ENCODE measurements around the gene APELA. TPM values are rescaled to one million over a fixed set of nuclear protein-coding genes. Genes with fewer than 3 reads are reported as not detected.
"Not testable (repeated sequence)": the region's sequence is repeated elsewhere in the genome, so short reads cannot be mapped to it uniquely, and the experiment has no call there.

APELA gene
- polyA plus RNA-seq, 3 donors, result not detected

DNA sequence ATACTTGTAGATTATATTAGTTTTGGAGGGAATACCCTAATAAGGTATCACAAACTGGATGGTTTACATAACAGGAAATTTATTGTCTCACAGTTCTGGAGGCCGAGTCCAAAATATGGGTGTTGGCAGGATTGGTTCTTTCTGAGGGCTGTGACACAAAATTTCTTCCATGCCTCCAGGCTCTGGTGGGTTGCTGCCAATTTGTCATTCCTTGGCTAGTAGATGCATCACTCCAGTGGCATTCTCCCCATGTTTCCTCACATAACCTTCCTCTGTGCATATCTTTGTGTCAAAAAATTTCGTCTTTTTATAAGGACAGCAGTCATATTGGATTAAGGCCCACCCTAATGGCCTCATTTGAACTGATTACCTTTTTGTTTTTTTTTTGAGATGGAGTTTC, 49.3 kb downstream of the APELA start:
- no peaks in the 10 kb centered on the region for H3K27me3 ChIP-seq (ENCODE audit: control insufficient read depth in 2 of 2, insufficient read depth in 2 of 2, low read length in 2 of 2)
- 100% methylated on average over 1 of the region's 2 CpGs for WGBS (ENCODE audit: insufficient coverage)
- H3K36me3 ChIP-seq (replicated peaks in 1 of 2; ENCODE audit: control insufficient read depth in 1 of 2, insufficient read depth in 2 of 2, low read length in 2 of 2), result no peaks in the 10 kb centered on the region
- Mint-ChIP-seq H3K36me3 (no peaks in the 10 kb centered on the region), H3K27ac (no peak overlapping the region), H3K4me3 (no peak overlapping the region), H3K9me3 (peaks cover 0 to 15% (median 5%) of the 10 kb centered on the region in 7 donors), H3K27me3 (ENCODE audit: low read depth in 3 of 3) (peaks cover 2 to 7% (median 2%) of the 10 kb centered on the region in 3 donors), H3K4me1 (no peaks in the 10 kb centered on the region)
- no peaks in the 10 kb centered on the region for H4K20me1 ChIP-seq (ENCODE audit: insufficient read depth, low read length)
- H2AFZ ChIP-seq (ENCODE audit: insufficient read depth, low read depth, low read length, poor library complexity, severe bottlenecking), result no peak overlapping the region
- H3K4me1 ChIP-seq (ENCODE audit: control insufficient read depth in 1 of 2, insufficient read depth in 2 of 2, low read length in 2 of 2), result no peaks in the 10 kb centered on the region
- H3K27ac ChIP-seq (ENCODE audit: low read depth in 1 of 2, low read length in 2 of 2), result no peak overlapping the region
- no peak for DNase-seq
- H3K9ac ChIP-seq (ENCODE audit: insufficient read depth, low read length, poor library complexity, severe bottlenecking), result no peak overlapping the region
- no peaks in the 10 kb centered on the region for H3K9me3 ChIP-seq (replicated peaks in 1 of 2; ENCODE audit: control insufficient read depth in 1 of 2, insufficient read depth in 1 of 2, low read length in 2 of 2)
- TF ChIP-seq, protein P1, sequence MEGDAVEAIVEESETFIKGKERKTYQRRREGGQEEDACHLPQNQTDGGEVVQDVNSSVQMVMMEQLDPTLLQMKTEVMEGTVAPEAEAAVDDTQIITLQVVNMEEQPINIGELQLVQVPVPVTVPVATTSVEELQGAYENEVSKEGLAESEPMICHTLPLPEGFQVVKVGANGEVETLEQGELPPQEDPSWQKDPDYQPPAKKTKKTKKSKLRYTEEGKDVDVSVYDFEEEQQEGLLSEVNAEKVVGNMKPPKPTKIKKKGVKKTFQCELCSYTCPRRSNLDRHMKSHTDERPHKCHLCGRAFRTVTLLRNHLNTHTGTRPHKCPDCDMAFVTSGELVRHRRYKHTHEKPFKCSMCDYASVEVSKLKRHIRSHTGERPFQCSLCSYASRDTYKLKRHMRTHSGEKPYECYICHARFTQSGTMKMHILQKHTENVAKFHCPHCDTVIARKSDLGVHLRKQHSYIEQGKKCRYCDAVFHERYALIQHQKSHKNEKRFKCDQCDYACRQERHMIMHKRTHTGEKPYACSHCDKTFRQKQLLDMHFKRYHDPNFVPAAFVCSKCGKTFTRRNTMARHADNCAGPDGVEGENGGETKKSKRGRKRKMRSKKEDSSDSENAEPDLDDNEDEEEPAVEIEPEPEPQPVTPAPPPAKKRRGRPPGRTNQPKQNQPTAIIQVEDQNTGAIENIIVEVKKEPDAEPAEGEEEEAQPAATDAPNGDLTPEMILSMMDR (IDR thresholded peaks at IDR 0.05), result no peak
- H3K4me2 ChIP-seq (replicated peaks; ENCODE audit: extremely low read depth, low read length, poor library complexity, severe bottlenecking), result no peak overlapping the region
- H3K4me3 ChIP-seq (replicated peaks in 1 of 3; ENCODE audit: low read depth in 2 of 3, low read length in 3 of 3), result no peak overlapping the region
- intact Hi-C loops (cut with micrococcal nuclease), result no loop called here
- H3K79me2 ChIP-seq (ENCODE audit: insufficient read depth, low read length), result no peaks in the 10 kb centered on the region

DNA sequence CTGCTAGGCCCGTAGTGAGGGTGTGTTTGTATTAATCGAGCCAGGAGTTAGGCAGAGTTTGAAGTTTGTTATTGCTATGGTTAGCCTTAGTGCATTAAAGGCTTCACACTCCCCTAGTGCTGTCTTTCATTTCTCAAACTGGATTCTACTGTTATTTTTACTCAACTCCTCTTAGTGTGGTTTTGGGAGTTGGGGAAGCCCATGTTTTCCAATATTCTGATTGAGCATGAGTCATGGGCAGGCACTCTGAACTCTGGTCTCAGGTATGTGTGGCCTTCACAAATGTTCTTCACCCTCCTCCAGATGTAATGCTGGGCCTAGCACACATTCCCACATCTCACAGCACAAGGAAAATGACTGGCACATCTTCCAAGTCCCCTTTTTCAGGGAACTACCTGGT, 50.1 kb downstream of the APELA start:
- H3K4me3 ChIP-seq (replicated peaks in 1 of 3; ENCODE audit: low read depth in 2 of 3, low read length in 3 of 3); intact Hi-C loops (cut with micrococcal nuclease); H3K4me1 Mint-ChIP-seq; H3K36me3 ChIP-seq (replicated peaks in 1 of 2; ENCODE audit: control insufficient read depth in 1 of 2, insufficient read depth in 2 of 2, low read length in 2 of 2); H3K9me3 ChIP-seq (replicated peaks in 1 of 2; ENCODE audit: control insufficient read depth in 1 of 2, insufficient read depth in 1 of 2, low read length in 2 of 2); H3K79me2 ChIP-seq (ENCODE audit: insufficient read depth, low read length); H3K4me1 ChIP-seq (ENCODE audit: control insufficient read depth in 1 of 2, insufficient read depth in 2 of 2, low read length in 2 of 2); H3K27me3 ChIP-seq (ENCODE audit: control insufficient read depth in 2 of 2, insufficient read depth in 2 of 2, low read length in 2 of 2); H3K4me3 Mint-ChIP-seq; H3K4me2 ChIP-seq (replicated peaks; ENCODE audit: extremely low read depth, low read length, poor library complexity, severe bottlenecking); H4K20me1 ChIP-seq (ENCODE audit: insufficient read depth, low read length); H2AFZ ChIP-seq (ENCODE audit: insufficient read depth, low read depth, low read length, poor library complexity, severe bottlenecking); H3K27ac Mint-ChIP-seq; DNase-seq; H3K27me3 Mint-ChIP-seq (ENCODE audit: low read depth in 3 of 3); H3K9ac ChIP-seq (ENCODE audit: insufficient read depth, low read length, poor library complexity, severe bottlenecking); H3K27ac ChIP-seq (ENCODE audit: low read depth in 1 of 2, low read length in 2 of 2); H3K36me3 Mint-ChIP-seq: not testable (repeated sequence)
- H3K9me3 Mint-ChIP-seq, result peaks cover 0 to 11% (median 4%) of the 10 kb centered on the region in 7 donors
- no CpG with 5 or more reads among the region's 2 CpGs for WGBS (ENCODE audit: insufficient coverage)

Measured in CD14-positive monocyte (primary cell).